ENCODE data around the gene RAMP1. TPM values are rescaled to one million over a fixed set of nuclear protein-coding genes. Genes with fewer than 3 reads are reported as not detected.

The RAMP1 gene
- total and polyA plus RNA-seq, 2 donors from 2014 or later, result 8.8 to 17.3 TPM

DNA sequence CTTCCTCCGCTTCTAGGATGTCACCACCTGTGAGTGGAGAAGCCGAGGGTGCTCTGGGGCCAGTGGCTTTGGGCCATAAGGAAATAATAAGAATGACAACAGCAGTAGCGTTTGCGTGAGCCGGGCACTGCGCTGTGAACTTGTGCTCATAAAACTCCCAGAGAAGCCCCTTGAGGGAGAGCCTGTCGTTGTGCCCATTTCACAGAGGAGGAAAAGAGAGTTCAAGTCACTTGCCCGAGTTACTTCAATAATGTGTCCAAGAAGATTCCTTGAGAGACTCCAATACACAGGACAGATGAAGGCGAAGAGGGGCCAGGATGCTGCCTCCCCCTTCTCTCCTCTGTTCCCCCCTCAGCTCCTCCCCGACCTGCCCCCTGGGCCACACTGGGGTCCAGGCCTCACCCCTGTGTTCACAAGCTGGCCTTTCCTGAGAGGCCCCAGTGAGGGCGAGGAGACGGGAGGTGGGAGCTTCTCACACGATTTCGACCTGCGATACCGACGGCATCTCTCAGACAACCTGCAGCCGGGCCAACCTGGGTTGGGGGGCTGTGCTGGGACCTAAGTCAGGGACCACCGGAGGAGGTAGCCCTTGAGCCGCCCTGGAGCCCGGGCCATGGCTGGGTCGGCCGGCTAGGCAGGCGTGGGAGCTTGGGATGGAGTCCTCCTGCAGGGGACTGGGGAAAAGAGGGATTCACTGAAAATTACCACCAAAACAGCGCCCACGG is 53.9 kb downstream of the RAMP1 start:
- FAIRE-seq, result no peak
- intact Hi-C loops (cut with DNase I), result no loop called here

DNA sequence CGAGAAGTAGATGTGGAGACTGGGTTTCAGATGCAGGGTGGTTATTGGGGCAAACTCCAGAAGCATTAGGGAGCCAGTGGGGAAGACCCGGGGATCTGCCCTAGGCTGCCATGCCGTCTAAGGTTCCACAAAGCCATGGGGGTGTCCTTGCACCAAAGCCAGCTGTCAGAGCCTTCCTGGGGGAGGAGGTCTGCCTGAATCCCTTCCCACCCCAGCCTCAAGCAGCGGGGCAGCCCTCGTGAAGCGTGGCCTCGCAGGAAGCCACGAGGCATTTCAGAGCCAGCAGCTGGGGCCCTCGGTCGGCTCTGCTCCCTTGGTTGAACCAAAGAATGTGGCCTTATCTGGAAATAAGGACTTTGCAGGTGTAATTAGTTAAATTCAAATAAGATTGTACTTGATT is 56.2 kb downstream of the RAMP1 start:
- Histone ChIP-seq H3K9ac (ENCODE audit: low read length in 3 of 3) (no peak overlapping the region), H3K4me3 (ENCODE audit: low read length in 3 of 3) (no peak overlapping the region), H3K4me1 (ENCODE audit: control insufficient read depth in 2 of 3, insufficient read depth in 2 of 3, low read depth in 1 of 3, low read length in 3 of 3) (no peaks in the 10 kb centered on the region), H3K36me3 (ENCODE audit: control insufficient read depth in 2 of 3, insufficient read depth in 3 of 3, low read length in 3 of 3) (no peaks in the 10 kb centered on the region), H3K27me3 (ENCODE audit: control insufficient read depth, insufficient read depth, low read length) (no peaks in the 10 kb centered on the region), H3K9me3 (ENCODE audit: control insufficient read depth in 2 of 3, insufficient read depth in 1 of 3, low read length in 3 of 3) (no peaks in the 10 kb centered on the region), H3K27ac (ENCODE audit: low read depth in 2 of 2, low read length in 2 of 2) (no peak overlapping the region)
- DNase-seq (no peak), FAIRE-seq (no peak)
- TF ChIP-seq, protein P1, sequence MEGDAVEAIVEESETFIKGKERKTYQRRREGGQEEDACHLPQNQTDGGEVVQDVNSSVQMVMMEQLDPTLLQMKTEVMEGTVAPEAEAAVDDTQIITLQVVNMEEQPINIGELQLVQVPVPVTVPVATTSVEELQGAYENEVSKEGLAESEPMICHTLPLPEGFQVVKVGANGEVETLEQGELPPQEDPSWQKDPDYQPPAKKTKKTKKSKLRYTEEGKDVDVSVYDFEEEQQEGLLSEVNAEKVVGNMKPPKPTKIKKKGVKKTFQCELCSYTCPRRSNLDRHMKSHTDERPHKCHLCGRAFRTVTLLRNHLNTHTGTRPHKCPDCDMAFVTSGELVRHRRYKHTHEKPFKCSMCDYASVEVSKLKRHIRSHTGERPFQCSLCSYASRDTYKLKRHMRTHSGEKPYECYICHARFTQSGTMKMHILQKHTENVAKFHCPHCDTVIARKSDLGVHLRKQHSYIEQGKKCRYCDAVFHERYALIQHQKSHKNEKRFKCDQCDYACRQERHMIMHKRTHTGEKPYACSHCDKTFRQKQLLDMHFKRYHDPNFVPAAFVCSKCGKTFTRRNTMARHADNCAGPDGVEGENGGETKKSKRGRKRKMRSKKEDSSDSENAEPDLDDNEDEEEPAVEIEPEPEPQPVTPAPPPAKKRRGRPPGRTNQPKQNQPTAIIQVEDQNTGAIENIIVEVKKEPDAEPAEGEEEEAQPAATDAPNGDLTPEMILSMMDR (IDR thresholded peaks at IDR 0.05; ENCODE audit: borderline replicate concordance, extremely low read depth, insufficient read depth), result no peak
- intact Hi-C loops (cut with DNase I), result no loop called here

More for the DNA sequence above, 53.9 kb downstream of the RAMP1 start:
- Histone ChIP-seq H3K4me3 (ENCODE audit: low read length in 3 of 3) (no peak overlapping the region), H3K36me3 (ENCODE audit: control insufficient read depth in 2 of 3, insufficient read depth in 3 of 3, low read length in 3 of 3) (no peaks in the 10 kb centered on the region), H3K27me3 (ENCODE audit: control insufficient read depth, insufficient read depth, low read length) (no peaks in the 10 kb centered on the region), H3K27ac (ENCODE audit: low read depth in 2 of 2, low read length in 2 of 2) (no peak overlapping the region), H3K9ac (ENCODE audit: low read length in 3 of 3) (no peak overlapping the region), H3K9me3 (ENCODE audit: control insufficient read depth in 2 of 3, insufficient read depth in 1 of 3, low read length in 3 of 3) (no peaks in the 10 kb centered on the region), H3K4me1 (ENCODE audit: control insufficient read depth in 2 of 3, insufficient read depth in 2 of 3, low read depth in 1 of 3, low read length in 3 of 3) (no peaks in the 10 kb centered on the region)
- TF ChIP-seq, protein P1 (IDR thresholded peaks at IDR 0.05; ENCODE audit: borderline replicate concordance, extremely low read depth, insufficient read depth), result no peak
- no peak for DNase-seq

DNA sequence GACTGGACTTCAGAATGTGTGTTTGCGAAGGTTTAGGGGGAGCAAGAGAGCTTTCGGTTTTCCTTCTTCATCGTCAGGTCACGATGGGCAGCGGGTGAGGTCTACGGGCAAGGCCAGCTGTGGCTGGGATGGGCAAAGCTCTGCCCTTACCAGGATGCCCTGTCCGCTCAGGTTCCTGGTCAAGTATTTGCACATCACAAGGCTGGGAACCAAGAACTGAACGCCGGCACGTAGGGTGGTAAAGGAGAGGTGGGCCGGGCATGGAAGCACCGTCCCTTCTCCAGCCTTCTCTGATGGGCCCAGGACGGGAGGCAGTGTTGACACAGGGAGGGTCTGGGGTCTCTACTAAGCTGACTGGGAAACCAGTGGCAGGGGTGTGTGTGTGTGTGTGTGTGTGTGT is 56.9 kb downstream of the RAMP1 start:
- no peaks in the 10 kb centered on the region for H3K9me3 ChIP-seq (ENCODE audit: control insufficient read depth in 2 of 3, insufficient read depth in 1 of 3, low read length in 3 of 3)
- no peak for FAIRE-seq
- H3K4me1 ChIP-seq (ENCODE audit: control insufficient read depth in 2 of 3, insufficient read depth in 2 of 3, low read depth in 1 of 3, low read length in 3 of 3), result no peaks in the 10 kb centered on the region
- intact Hi-C loops (cut with DNase I), result no loop called here
- H3K27me3 ChIP-seq (ENCODE audit: control insufficient read depth, insufficient read depth, low read length), result no peaks in the 10 kb centered on the region
- no peak overlapping the region for H3K9ac ChIP-seq (ENCODE audit: low read length in 3 of 3)
- H3K36me3 ChIP-seq (ENCODE audit: control insufficient read depth in 2 of 3, insufficient read depth in 3 of 3, low read length in 3 of 3), result no peaks in the 10 kb centered on the region
- H3K27ac ChIP-seq (ENCODE audit: low read depth in 2 of 2, low read length in 2 of 2), result no peak overlapping the region
- TF ChIP-seq, protein P1 (IDR thresholded peaks at IDR 0.05; ENCODE audit: borderline replicate concordance, extremely low read depth, insufficient read depth), result no peak
- DNase-seq, result no peak
- H3K4me3 ChIP-seq (ENCODE audit: low read length in 3 of 3), result no peak overlapping the region

Data from kidney (tissue), 14 donors.